IPS-18c (cell line): Measurements from ENCODE around the gene ATP8B3.

Experiments used
- H3K4me3 ChIP-seq: 2 replicates; pipeline ENCODE4 v1.7.0; 2013; ENCODE audit warnings: low read depth, mild to moderate bottlenecking, low read length, moderate library complexity; ENCODE audit not compliant: insufficient read depth
- H3K9me3 ChIP-seq: one replicate; pipeline ENCODE4 v1.6.1; 2013; ENCODE audit warnings: mild to moderate bottlenecking, low read length, moderate library complexity; ENCODE audit not compliant: control insufficient read depth, insufficient read depth

The ATP8B3 gene

DNA sequence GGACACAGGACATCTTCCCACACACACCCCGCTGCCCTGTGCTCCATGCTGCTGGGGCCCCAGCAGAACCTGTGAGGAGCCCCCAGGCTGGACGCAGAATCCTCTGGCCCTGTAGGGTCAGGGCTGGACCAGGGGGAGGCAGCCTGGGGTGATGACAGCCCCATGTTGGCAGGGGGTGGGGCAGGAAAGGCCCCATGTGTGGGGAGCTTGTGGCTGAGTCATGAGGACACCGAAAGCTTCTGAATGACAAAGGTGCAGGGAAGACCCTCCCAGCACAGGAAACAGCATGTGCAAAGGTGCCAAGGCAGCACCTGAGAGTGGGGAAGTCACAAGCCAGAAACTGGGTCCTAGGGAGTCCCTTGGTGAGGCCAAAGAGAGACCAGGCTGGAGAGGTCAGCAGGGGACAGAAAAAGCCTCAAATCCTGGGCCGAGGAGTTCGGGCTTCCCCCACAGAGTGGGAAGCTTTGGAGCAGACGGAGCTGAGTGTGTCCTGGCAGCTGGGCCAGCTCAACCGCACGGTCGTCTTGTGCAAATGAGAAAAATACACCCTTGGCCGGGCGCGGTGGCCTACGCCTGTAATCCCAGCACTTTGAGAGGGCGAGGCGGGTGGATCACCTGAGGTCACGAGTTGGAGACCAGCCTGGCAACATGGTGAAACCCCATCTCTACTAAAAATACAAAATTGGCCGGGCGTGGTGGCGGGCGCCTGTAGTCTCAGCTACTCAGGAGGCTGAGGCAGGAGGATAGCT is 17.5 kb downstream of the ATP8B3 start:
- Histone ChIP-seq H3K4me3 (no peak overlapping the region), H3K9me3 (peaks cover 5% of the 10 kb centered on the region)

DNA sequence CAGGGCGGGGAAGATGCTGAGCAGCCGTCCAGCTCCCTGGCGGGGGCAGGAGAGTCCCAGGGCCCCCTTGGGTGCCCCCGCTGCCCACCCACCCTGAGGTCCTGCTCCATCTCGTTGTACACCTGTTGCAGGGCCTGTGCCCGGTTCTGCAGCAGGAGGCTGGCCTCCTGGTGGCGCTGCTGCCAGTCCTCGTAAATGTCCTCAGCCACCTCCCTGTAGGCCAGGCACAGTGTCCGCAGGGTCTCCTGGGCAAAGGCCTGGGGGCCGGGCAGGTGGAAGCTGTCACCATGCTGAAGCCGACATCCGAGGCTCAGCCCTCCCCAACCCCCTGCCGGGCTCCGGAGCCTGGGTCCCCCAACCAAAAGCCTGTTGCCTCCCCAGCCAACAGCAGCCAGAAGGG is 20.2 kb downstream of the ATP8B3 start:
- Histone ChIP-seq H3K4me3 (no peak overlapping the region), H3K9me3 (peaks cover 5% of the 10 kb centered on the region)

DNA sequence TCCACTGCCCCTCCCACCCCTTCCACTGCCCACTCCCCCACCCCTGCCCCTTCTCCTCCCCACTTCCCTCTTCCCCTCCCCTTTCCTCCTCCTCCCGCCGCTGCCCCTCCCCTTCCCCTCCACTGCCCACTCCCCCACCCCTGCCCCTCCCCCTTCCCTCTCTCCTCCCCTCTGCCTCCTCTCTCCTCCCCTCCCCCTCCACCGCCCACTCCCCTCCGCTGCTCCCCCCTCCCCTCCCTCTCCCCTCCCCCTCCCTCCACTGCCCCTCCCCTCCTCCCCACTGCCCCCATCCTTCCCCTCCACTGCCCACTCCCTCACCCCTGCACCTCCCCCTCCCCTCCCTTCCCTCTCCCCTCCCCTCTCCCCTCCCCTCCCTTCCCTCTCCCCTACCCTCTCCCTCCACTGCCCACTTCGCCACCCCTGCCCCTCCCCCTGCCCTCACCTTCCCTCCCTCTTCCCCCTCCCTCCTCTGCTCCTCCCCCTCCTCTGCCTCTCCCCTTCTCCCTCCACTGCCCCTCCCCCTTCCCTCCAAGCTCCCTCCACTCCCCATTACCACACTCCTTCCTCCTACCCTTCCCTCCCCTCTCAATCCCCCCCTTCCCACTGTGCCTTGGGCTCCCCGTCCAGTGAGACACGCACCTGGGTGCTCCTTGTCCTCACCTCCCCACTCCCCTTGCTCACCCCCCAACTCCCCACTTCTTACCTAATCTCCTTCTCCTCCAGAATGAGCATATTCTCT is 21.9 kb downstream of the ATP8B3 start:
- H3K4me3 ChIP-seq: no peak overlapping the region

DNA sequence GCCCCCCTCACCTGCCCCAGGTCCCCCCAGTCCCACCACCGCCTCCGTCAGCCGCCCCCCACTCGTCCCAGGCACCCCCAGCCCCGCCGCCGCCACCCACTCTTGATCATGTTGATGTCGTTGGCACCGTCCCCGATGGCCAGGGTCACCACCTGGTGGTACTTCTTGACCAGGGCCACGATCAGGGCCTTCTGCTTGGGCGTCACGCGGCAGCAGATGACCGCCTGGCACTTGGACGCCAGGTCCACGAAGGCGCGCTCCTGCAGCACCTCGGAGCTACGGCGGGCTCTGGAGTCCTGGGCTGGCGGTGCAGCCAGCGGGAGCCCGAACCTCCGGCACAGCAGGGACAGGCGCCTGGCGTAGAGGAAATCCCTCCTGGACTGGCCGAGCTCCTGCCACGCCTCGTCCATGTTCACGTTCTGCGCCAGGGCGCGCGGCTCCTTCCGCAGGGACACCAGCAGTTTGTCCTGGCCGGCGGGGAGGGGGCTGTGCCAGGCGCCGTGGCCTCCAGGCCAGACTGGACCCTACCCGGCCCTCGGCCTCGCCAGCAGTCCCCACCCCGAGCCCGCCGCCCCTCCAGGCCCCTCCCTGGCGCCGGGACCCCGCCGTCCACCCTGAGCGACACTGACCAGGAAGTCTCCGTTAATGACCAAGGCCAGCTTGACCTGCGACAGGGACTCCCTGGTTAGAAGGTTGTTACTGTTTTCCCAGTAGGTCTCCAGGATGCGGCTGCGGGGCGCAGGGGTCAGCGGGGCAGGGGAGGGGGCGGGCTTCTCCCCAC is 22.6 kb downstream of the ATP8B3 start:
- H3K9me3 ChIP-seq: peaks cover 5% of the 10 kb centered on the region
- peak overlapping the region; percentile 30; the same call in 1 of the 2 replicates for H3K4me3 ChIP-seq

More for the DNA sequence above, 21.9 kb downstream of the ATP8B3 start:
- peaks cover 5% of the 10 kb centered on the region for H3K9me3 ChIP-seq

DNA sequence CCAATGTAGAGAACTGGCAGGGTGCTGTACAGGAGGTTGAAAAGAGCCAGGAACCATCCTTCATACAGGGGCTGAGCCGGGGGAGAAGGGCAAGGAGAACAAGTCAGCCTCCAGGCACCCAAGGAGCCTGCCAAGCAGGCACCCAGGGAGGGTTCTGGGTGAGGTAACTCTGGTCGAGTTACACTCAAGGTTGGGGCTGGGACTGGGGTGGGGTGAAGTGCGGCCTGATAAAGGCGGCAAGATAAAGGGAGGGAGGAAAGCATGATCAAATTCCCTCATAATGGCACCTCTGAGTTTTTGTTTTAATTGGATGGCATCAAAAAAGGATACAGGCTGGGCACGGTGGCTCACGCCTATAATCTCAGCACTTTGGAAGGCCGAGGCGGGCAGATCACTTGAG is 25.0 kb downstream of the ATP8B3 start:
- Histone ChIP-seq H3K9me3 (peaks cover 7% of the 10 kb centered on the region), H3K4me3 (no peak overlapping the region)

DNA sequence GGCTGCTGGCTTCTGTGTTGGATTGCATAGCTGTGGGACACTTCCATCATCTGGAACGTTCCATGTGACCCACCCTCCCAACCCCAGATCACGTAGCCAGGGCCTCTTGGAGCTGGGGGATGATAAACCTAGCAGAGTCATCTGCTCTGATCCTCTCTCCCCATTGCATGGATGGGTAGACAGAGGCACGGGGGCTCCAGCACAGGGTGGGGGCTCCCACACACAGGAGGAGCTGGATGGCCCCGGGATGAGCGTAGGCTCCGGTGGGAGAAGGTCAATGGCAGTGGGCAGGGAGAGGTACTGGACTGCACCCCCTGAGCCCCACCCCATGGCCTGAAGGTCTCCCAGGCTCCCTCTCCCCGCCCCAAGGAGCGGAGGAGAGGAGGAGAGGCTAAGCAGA is 25.4 kb downstream of the ATP8B3 start:
- Histone ChIP-seq H3K4me3 (no peak overlapping the region), H3K9me3 (peaks cover 7% of the 10 kb centered on the region)

DNA sequence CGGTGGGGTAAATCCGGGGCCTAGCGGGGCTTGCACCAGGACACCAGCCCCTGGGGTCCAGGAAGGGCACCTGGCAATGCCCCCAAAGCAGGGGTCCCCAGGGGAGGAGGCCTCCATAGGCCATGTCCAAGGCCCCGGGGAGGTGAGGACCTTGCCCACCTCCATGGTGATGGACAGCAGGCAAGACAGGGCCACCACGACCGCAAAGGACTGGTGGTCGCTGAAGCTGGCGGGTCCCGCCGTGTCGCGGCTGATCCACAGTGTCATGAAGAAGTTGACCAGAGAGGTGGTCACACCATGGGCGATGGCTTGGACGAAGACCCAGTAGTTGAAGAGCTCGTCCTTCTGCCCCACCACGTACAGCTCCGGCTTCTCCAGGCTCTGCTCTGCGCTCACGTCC is 26.8 kb downstream of the ATP8B3 start:
- no peak overlapping the region for H3K4me3 ChIP-seq
- peaks cover 4% of the 10 kb centered on the region for H3K9me3 ChIP-seq

DNA sequence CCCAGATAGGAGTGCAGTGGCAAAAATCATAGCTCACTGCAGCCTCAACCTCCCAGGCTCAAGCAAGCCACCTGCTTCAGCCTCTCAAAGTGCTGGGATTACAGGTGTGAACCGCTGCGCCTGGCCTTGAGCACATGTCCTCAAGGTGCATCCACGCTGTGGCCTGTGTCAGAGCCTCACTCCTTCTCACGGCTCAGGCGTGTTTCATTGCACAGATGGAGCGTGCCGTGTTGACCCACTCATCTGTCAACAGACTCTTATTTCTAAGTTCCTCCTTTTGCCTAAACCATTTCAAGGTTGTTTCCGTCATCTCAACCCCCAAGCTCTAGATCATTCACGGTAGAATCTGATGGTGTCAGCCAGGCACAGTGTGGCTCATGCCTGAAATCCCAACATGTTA is 28.2 kb downstream of the ATP8B3 start:
- peaks cover 4% of the 10 kb centered on the region for H3K9me3 ChIP-seq

DNA sequence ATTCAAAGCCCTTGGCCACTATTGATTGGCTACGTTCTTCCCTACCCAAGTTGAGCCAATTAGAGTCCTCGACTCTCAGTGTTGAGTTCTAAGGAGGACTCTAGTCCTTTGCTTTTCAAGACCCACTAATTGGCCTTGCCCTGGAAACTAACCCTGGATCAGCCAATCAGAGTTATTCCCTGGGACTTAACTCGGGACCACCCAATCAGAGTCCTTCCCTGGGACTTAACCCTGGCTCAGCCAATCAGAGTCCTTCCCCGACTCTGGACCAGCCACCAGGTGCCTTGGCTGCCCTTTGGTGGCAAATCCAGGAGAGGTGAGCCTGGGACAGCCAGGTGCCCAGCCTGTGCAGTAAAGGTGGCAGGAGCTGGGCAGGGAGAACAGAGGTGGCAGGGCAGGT is 28.7 kb downstream of the ATP8B3 start:
- H3K4me3 ChIP-seq: no peak overlapping the region
- peaks cover 4% of the 10 kb centered on the region for H3K9me3 ChIP-seq

More for the DNA sequence above, 28.2 kb downstream of the ATP8B3 start:
- no peak overlapping the region for H3K4me3 ChIP-seq

DNA sequence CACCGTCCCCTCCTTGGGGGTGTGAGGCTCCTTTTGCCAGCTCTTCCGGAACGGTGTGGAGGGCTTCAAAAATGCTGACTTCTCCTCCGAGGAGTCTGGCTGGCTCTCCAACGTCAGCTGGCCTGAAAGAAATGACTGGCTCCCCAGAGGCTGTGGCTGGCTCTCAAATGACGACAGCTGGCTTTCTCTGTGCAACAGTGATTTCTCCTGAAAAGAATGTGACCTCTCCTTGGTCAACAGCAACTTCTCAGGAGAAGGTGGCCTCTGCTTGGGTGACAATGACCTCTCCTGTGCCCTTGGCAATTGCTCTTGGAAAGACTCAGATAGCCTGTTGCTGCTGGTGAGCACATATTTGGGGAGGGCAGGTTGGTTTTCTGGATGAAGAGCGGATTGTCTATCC is 29.6 kb downstream of the ATP8B3 start:
- Histone ChIP-seq H3K9me3 (peaks cover 6% of the 10 kb centered on the region), H3K4me3 (no peak overlapping the region)

DNA sequence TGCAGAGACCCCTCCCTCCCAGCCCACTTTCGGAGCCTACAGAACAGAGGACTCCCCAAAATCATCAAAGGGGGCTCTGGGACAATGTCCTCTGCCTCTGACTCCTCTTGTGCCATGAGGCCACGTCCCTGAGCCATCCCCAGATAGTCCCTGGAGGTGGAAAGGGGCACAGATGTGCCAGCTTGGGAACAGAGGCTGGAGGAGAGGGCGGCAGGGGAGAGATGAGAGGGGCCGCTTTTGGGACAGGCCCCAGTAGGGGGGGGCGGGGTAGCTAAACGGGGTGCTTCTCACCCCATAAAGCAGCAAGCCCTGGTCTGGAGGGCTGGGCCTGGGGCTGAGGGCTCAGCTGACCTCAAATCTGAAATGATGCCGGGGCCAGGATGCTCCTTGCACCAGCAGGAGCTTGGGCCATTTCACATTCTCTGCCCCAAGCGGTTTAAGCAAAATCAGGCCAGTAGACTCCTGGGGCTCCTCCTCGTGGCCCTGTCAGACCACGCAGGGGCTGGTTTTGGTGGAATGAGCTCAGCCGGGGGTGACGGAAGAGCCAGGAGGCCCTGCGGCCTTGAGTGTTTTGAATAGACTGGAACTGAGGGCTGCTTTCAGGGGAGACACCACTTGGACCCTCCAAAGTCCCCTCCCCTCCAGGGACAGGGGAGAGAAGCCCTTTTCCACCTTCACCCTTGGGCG is 31.7 kb downstream of the ATP8B3 start:
- Histone ChIP-seq H3K9me3 (peaks cover 6% of the 10 kb centered on the region), H3K4me3 (no peak overlapping the region)

DNA sequence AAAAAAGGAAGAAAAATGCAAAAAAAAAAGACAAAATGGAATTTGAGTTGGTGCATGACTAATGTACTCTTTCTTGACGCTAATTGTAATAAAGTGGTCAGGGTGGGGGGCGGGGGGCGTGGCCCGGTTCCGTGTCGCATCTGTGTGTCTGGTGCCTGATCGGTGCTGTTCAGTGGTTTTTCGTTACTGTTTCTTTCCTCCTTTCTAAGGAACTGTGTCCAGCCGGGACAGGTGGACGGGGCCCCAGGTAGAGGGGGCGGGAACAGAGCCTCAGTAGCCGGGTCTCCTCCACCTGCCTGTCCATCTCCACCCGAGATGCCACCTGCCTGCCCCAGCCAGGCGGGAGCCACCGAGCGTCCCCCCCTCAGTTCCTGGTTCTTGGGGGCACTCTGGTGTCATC is 32.5 kb downstream of the ATP8B3 start:
- Histone ChIP-seq H3K9me3 (peaks cover 6% of the 10 kb centered on the region), H3K4me3 (no peak overlapping the region)

DNA sequence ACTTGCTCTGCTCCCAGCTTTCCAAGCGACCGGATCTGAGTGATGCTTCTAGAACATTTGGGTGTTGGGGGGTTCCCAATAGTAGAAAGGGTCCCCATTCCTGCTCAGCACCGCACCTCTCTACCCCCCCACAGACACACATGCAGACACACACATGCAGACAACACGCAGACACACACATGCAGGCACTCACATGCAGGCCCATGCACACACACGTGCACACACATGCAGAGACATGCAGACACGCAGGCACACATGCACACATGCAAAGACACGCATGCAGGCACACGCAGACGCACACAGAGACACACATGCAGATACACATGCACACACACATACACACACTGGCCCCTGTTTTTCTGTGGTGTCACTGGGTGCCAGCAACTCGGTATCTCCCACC is 34.9 kb downstream of the ATP8B3 start:
- Histone ChIP-seq H3K4me3 (no peak overlapping the region), H3K9me3 (peaks cover 4% of the 10 kb centered on the region)

DNA sequence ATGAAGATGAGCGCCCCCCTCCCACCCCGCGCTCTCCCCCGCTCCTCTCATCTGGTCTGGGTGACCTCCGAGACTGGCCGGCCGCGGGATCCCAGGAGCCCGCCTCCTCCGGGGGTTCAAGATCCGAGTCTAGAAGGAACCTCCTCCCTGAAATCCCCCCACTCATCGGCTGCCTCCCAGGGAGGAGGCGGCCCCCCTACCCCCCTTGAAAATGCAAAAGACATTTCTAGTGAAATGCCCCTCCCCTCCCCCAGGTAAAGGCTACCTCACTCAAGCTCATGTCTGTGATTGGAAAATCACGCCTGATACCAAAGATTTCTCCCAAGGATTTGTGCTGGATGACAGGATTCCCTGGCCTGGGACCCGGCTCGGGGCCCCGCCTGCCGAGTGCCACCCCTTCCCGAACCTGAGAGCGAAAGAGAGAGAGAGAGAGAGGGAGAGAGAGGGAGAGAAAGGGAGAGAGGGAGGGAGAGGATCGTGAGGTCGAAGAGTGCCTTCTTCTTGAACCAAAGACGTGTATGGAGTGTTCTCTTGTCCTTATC is 35.4 kb downstream of the ATP8B3 start:
- Histone ChIP-seq H3K4me3 (peak overlapping the region; percentile 24; the same call in 1 of the 2 replicates), H3K9me3 (peaks cover 4% of the 10 kb centered on the region)

DNA sequence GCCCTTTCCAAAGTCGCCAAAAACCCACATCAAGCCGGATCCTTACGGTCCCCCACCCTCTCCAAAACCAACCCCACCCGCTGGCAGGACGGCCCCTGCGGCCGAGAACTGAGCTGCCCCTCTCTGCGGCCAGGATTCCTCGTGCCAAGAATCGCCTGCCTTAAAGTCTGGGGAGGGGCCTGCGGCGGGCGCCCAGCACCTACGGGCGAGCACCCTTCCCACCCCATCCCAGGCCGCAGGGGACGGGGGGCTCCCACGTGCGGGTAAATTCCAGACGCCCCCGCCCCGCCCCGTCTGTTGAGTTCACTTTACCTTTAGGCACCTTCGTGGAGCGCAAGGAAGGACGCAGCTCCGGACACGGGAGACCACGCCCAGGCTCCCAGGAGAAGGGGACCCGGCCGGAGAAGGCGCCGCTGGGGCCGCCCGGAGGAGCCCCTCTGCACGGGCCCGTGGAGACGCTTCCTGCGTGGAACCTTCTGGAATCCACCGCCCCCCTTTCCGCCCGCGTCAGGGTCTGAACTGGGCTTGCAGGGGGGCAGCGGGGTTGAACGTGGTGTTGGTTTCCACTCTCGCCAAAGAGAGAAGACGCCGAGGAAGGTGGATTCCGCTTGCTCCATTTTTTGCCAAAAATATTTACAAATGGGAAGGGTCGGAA is 36.0 kb downstream of the ATP8B3 start:
- H3K9me3 ChIP-seq: peaks cover 2% of the 10 kb centered on the region

DNA sequence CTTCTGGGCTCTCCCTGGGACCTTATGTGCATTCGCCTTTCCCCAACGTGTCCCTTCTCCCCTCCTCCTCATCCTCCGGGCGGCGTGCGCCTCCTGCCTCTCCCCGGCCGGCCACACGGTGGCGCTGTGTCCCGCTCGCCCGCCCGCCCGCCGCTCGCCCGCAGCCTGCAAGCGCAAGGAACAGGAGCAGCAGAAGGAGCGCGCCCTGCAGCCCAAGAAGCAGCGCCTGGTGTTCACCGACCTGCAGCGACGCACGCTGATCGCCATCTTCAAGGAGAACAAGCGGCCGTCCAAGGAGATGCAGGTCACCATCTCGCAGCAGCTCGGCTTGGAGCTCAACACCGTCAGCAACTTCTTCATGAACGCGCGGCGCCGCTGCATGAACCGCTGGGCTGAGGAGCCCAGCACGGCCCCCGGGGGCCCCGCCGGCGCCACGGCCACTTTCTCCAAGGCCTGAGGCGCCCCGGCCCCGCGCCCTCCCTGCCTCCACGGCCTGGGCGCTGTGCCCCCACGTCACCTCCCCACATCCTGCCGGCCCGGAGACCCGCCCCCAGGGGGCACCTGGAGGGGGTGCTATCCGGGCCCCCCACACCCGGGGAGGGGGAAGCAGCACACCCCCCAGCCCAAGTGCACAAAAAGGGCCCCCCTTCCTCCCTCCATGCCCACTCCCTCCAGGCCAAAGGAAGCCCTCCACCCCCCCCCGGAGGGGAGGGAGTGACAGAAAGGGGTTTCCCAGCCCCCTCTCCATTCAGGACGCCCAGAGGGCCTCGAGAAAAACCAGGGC is 36.9 kb downstream of the ATP8B3 start:
- peak overlapping the region; percentile 24; the same call in 1 of the 2 replicates for H3K4me3 ChIP-seq
- H3K9me3 ChIP-seq: peaks cover 2% of the 10 kb centered on the region

More for the DNA sequence above, 36.0 kb downstream of the ATP8B3 start:
- peak overlapping the region; percentile 24; the same call in 1 of the 2 replicates for H3K4me3 ChIP-seq
